Left lung (tissue), 10 donors: ENCODE results near the gene UNKL. TPM values are rescaled to one million over a fixed set of nuclear protein-coding genes. Genes with fewer than 3 reads are reported as not detected.

Experiments
- ATAC-seq: fragments of 200-7000 bp; cut with Tn5 transposase; one replicate; pipeline ENCODE4 v1.9.1; 2020; ENCODE audit warnings: moderate library complexity
- DNase-seq, 4 donors: peaks; one replicate each; pipeline ENCODE4 v3.0.0-alpha.2; 2013 to 2020
- H3K27ac ChIP-seq, 2 donors: fragments of 200-600 bp; sonication (generic) in 1 of 2; one replicate each; pipeline versions ENCODE4 v1.5.0 to v1.8.0; 2020 to 2021
- H3K27me3 ChIP-seq, 2 donors: fragments of 200-600 bp; sonication (generic) in 1 of 2; one replicate each; pipeline versions ENCODE4 v1.5.0 to v1.8.0; 2020 to 2021
- H3K36me3 ChIP-seq, 2 donors: fragments of 200-600 bp; sonication (generic) in 1 of 2; one replicate each; pipeline versions ENCODE4 v1.5.0 to v1.8.0; 2020 to 2021
- H3K4me1 ChIP-seq, 2 donors: fragments of 200-600 bp; one replicate each; pipeline ENCODE4 v1.8.0; 2021
- H3K4me3 ChIP-seq, 2 donors: fragments of 200-600 bp; sonication (generic) in 1 of 2; one replicate each; pipeline versions ENCODE4 v1.5.0 to v1.8.0; 2020 to 2021; ENCODE audit warnings: mild to moderate bottlenecking in 1 of 2
- H3K9me3 ChIP-seq, 2 donors: fragments of 200-600 bp; sonication (generic) in 1 of 2; one replicate each; pipeline versions ENCODE4 v1.5.0 to v1.8.0; 2020 to 2021
- CTCF ChIP-seq, 2 donors: fragments of 200-600 bp; sonication (generic) in 1 of 2; IDR thresholded peaks; one replicate each; pipeline versions ENCODE4 v1.5.0 to v1.8.0; 2021; ENCODE audit warnings: antibody characterized with exemption in 2 of 2
- intact Hi-C, 2 donors: fragments of 100-400 bp; cut with DNase I; formaldehyde crosslinking; loops; one replicate each; pipeline versions ENCODE4 v1.11.2 to v1.14.2; 2022
- polyA plus RNA-seq, 6 donors: library from polyadenylated mRNA; unstranded; fragments of 120-200 nt; gene quantifications; one replicate each; pipeline ENCODE4 v1.2.1, GENCODE V29; 2013; ENCODE audit not compliant: insufficient read length in 6 of 6
- total RNA-seq, 2 donors: library from RNA; stranded (reverse); fragmentation: NEBNext Ultra II Directional; extraction: Animal tissue kit (Norgen Biotek cat#: 25700); gene quantifications; one replicate each; pipeline ENCODE4 v1.2.1, GENCODE V29; 2021
- donor health status: DM: no; HTN: yes; CAD: no.
- donor health status: DM: no; HTN: no; CAD: no.

UNKL gene
- total and polyA plus RNA-seq, 8 donors: 18.9 to 27.3 (median 20.8) TPM

GRCh38 chr16:1383556-1383955, 30.9 kb downstream of the UNKL start:
- no peak overlapping the region for H3K4me3 ChIP-seq
- TF ChIP-seq CTCF (IDR thresholded peaks at IDR 0.05): no peak
- no peak overlapping the region for H3K27ac ChIP-seq
- H3K9me3 ChIP-seq: no peaks in the 10 kb centered on the region
- H3K4me1 ChIP-seq: peaks cover 6 to 14% of the 10 kb centered on the region in 2 donors
- DNase-seq (no peak), ATAC-seq (no peak)
- intact Hi-C loops: no loop called here
- H3K36me3 ChIP-seq: peaks cover 0 to 58% of the 10 kb centered on the region in 2 donors
- no peaks in the 10 kb centered on the region for H3K27me3 ChIP-seq

GRCh38 chr16:1381612-1382406, 32.7 kb downstream of the UNKL start:
- ATAC-seq (no peak), DNase-seq (no peak)
- H3K36me3 ChIP-seq: peaks cover 0 to 46% of the 10 kb centered on the region in 2 donors
- no peaks in the 10 kb centered on the region for H3K27me3 ChIP-seq
- H3K4me1 ChIP-seq: peaks cover 6 to 25% of the 10 kb centered on the region in 2 donors
- intact Hi-C loops: no loop called here
- no peaks in the 10 kb centered on the region for H3K9me3 ChIP-seq
- H3K27ac ChIP-seq: no peak overlapping the region
- no peak overlapping the region for H3K4me3 ChIP-seq
- TF ChIP-seq CTCF (IDR thresholded peaks at IDR 0.05): no peak

GRCh38 chr16:1380195-1380594, 34.3 kb downstream of the UNKL start:
- no peak for TF ChIP-seq CTCF (IDR thresholded peaks at IDR 0.05)
- Histone ChIP-seq H3K36me3 (peaks cover 0 to 45% of the 10 kb centered on the region in 2 donors), H3K4me1 (peaks cover 6 to 25% of the 10 kb centered on the region in 2 donors), H3K27me3 (no peaks in the 10 kb centered on the region), H3K9me3 (no peaks in the 10 kb centered on the region), H3K27ac (no peak overlapping the region), H3K4me3 (peak overlapping the region in 1 of 2 donors; percentile 67)
- intact Hi-C loops: no loop called here
- no peak for ATAC-seq
- no peak for DNase-seq

GRCh38 chr16:1379304-1380076, 35.0 kb downstream of the UNKL start:
- Histone ChIP-seq H3K4me1 (peaks cover 6 to 25% of the 10 kb centered on the region in 2 donors), H3K27me3 (no peaks in the 10 kb centered on the region), H3K4me3 (peak overlapping the region; percentile 42 to 67), H3K36me3 (peaks cover 0 to 45% of the 10 kb centered on the region in 2 donors), H3K9me3 (no peaks in the 10 kb centered on the region), H3K27ac (peak overlapping the region in 1 of 2 donors; percentile 86)
- intact Hi-C loops: no loop called here
- DNase-seq (peak in 2 of 4 donors; percentile 26 to 90), ATAC-seq (peak; percentile 88)
- TF ChIP-seq CTCF (IDR thresholded peaks at IDR 0.05): no peak

GRCh38 chr16:1378804-1379303, 35.6 kb downstream of the UNKL start:
- peak in 3 of 4 donors; percentile 37 to 96 (median 80) for DNase-seq
- H3K27ac ChIP-seq: peak overlapping the region in 1 of 2 donors; percentile 86

More at GRCh38 chr16:1378804-1379303, 35.6 kb downstream of the UNKL start:
- H3K4me1 ChIP-seq: peaks cover 6 to 25% of the 10 kb centered on the region in 2 donors
- H3K9me3 ChIP-seq: no peaks in the 10 kb centered on the region
- H3K27me3 ChIP-seq: no peaks in the 10 kb centered on the region
- intact Hi-C loops: no loop called here
- H3K36me3 ChIP-seq: peaks cover 0 to 40% of the 10 kb centered on the region in 2 donors
- ATAC-seq: peak; percentile 79
- H3K4me3 ChIP-seq: peak overlapping the region; percentile 42 to 67
- no peak for TF ChIP-seq CTCF (IDR thresholded peaks at IDR 0.05)
